Measurements from ENCODE around the gene SV2B. TPM values are rescaled to one million over a fixed set of nuclear protein-coding genes. Genes with fewer than 3 reads are reported as not detected.

SV2B gene
- total RNA-seq, 1 experiment from 2014 or later: not detected

- Histone ChIP-seq H3K9ac (ENCODE audit: low read length) (no peak overlapping the region), H3K9me3 (ENCODE audit: control insufficient read depth in 1 of 2, insufficient read depth in 1 of 2, low read depth in 1 of 2, low read length in 2 of 2) (no peaks in the 10 kb centered on the region), H3K4me3 (replicated peaks in 1 of 2; ENCODE audit: low read depth in 1 of 2, low read length in 2 of 2) (no peak overlapping the region), H3K79me2 (ENCODE audit: insufficient read depth, low read length) (no peaks in the 10 kb centered on the region), H2AFZ (ENCODE audit: low read depth, low read length, poor library complexity, severe bottlenecking) (no peak overlapping the region), H4K20me1 (ENCODE audit: insufficient read depth) (no peaks in the 10 kb centered on the region), H3K4me2 (ENCODE audit: low read length) (no peak overlapping the region), H3K27me3 (ENCODE audit: insufficient read depth, low read length) (peaks cover 66% of the 10 kb centered on the region), H3K4me1 (ENCODE audit: control insufficient read depth in 1 of 2, insufficient read depth in 2 of 2, low read length in 2 of 2) (no peaks in the 10 kb centered on the region), H3K27ac (ENCODE audit: low read depth, low read length) (no peak overlapping the region), H3K9me2 (ENCODE audit: insufficient read depth) (no peaks in the 10 kb centered on the region), H3K36me3 (ENCODE audit: control insufficient read depth in 1 of 2, insufficient read depth in 2 of 2, low read length in 2 of 2) (no peaks in the 10 kb centered on the region)
- DNase-seq (ENCODE audit: low read depth, low spot score) (no peak), ATAC-seq (no peak)
- intact Hi-C loops (cut with micrococcal nuclease): no loop called here
- RAD21 ChIA-PET (ENCODE audit: low non-redundant PET in 1 of 2, low total read pairs in 2 of 2, uncharacterized antibody in 2 of 2, unreplicated experiment in 2 of 2): no interaction called here
- TF ChIP-seq ZBTB33 (IDR thresholded peaks at IDR 0.05; ENCODE audit: extremely low read depth, insufficient replicate concordance, low read length) (no peak), POLR2A (IDR thresholded peaks at IDR 0.05; ENCODE audit: borderline replicate concordance, extremely low read depth, insufficient read depth, insufficient read length) (no peak), EZH2 (IDR thresholded peaks at IDR 0.05) (no peak), MAX (IDR thresholded peaks at IDR 0.05) (no peak)
- POLR2A ChIA-PET: no interaction called here
- BruUV-seq (replicated peaks): no TSS peak
- CTCF ChIA-PET: no interaction called here
These were observed 109.3 kb downstream of the SV2B start for GRCh38 chr15:91209318-91209717.

- ChIA-PET POLR2A (no interaction called here), RAD21 (ENCODE audit: low non-redundant PET in 1 of 2, low total read pairs in 2 of 2, uncharacterized antibody in 2 of 2, unreplicated experiment in 2 of 2) (no interaction called here), CTCF (no interaction called here)
- Histone ChIP-seq H3K4me1 (ENCODE audit: control insufficient read depth in 1 of 2, insufficient read depth in 2 of 2, low read length in 2 of 2) (no peaks in the 10 kb centered on the region), H3K9me2 (ENCODE audit: insufficient read depth) (no peaks in the 10 kb centered on the region), H4K20me1 (ENCODE audit: insufficient read depth) (no peaks in the 10 kb centered on the region), H3K9ac (ENCODE audit: low read length) (no peak overlapping the region), H3K4me3 (replicated peaks in 1 of 2; ENCODE audit: low read depth in 1 of 2, low read length in 2 of 2) (no peak overlapping the region), H3K27me3 (ENCODE audit: insufficient read depth, low read length) (peaks cover 66% of the 10 kb centered on the region), H3K36me3 (ENCODE audit: control insufficient read depth in 1 of 2, insufficient read depth in 2 of 2, low read length in 2 of 2) (no peaks in the 10 kb centered on the region), H2AFZ (ENCODE audit: low read depth, low read length, poor library complexity, severe bottlenecking) (no peak overlapping the region), H3K27ac (ENCODE audit: low read depth, low read length) (no peak overlapping the region), H3K4me2 (ENCODE audit: low read length) (no peak overlapping the region), H3K9me3 (ENCODE audit: control insufficient read depth in 1 of 2, insufficient read depth in 1 of 2, low read depth in 1 of 2, low read length in 2 of 2) (no peaks in the 10 kb centered on the region), H3K79me2 (ENCODE audit: insufficient read depth, low read length) (no peaks in the 10 kb centered on the region)
- intact Hi-C loops (cut with micrococcal nuclease): no loop called here
- ATAC-seq (no peak), DNase-seq (ENCODE audit: low read depth, low spot score) (no peak)
- no TSS peak for BruUV-seq (replicated peaks)
- no peak for TF ChIP-seq CEBPB (IDR thresholded peaks at IDR 0.05; ENCODE audit: low read depth)
- TF ChIP-seq ZBTB33 (IDR thresholded peaks at IDR 0.05; ENCODE audit: extremely low read depth, insufficient replicate concordance, low read length): no peak
These were observed 109.7 kb downstream of the SV2B start for GRCh38 chr15:91209726-91210125.
